A549 (cell line): ENCODE results near the gene HOXD10. TPM values are rescaled to one million over a fixed set of nuclear protein-coding genes. Genes with fewer than 3 reads are reported as not detected.
A peak's percentile ranks its signal among the peaks of the same experiment; 100 is the strongest.

ENCODE experiments used
- ATAC-seq, 2 experiments: fragments of 200-7000 bp in 1 of 2; fragments of >200 bp in 1 of 2; cut with Nextera tagmentation in 1 of 2; cut with Tn5 transposase in 1 of 2; 3 replicates each; pipeline versions ENCODE4 v1.8.0 to v1.9.1; 2018 to 2020; ENCODE audit warnings: mild to moderate bottlenecking in 1 of 2, moderate library complexity in 1 of 2
- CTCF ChIA-PET: fragments of 300-600 bp; sonication (Branson Sonifier 250); formaldehyde crosslinking; extraction: SDS; loops from one replicate; lab custom pipeline; 2021; ENCODE audit warnings: antibody characterized with exemption, inconsistent platforms; lab: Yijun Ruan, JAX
- POLR2A ChIA-PET: fragments of 350-600 bp; formaldehyde crosslinking; extraction: SDS; loops from one replicate; lab custom pipeline; 2021; ENCODE audit warnings: antibody characterized with exemption, inconsistent platforms; lab: Yijun Ruan, JAX
- DNase-seq, 2 experiments: peaks; one replicate each; pipeline versions ENCODE4 v3.0.0 to v3.0.0-alpha.2; 2011 to 2016; ENCODE audit warnings: low read depth in 1 of 2, low spot score in 1 of 2
- FAIRE-seq: peaks from 2 replicates; lab custom pipeline; 2011; peaks lifted over from hg19 to GRCh38; lab: Jason Lieb, UNC
- H3K27ac ChIP-seq, 2 experiments: fragments of >200 bp; sonication (Bioruptor Twin); formaldehyde crosslinking; 3 replicates each; pipeline ENCODE4 v1.5.1; 2016 to 2017
- H3K4me1 ChIP-seq: fragments of >200 bp; sonication (Bioruptor Twin); formaldehyde crosslinking; 3 replicates; pipeline ENCODE4 v1.6.1; 2016
- H3K4me2 ChIP-seq: fragments of >200 bp; sonication (Bioruptor Twin); formaldehyde crosslinking; 3 replicates; pipeline ENCODE4 v1.6.1; 2016
- H3K4me3 ChIP-seq: fragments of >200 bp; sonication (Bioruptor Twin); formaldehyde crosslinking; 3 replicates; pipeline ENCODE4 v1.5.1; 2016
- H3K9me3 ChIP-seq: fragments of >200 bp; sonication (Bioruptor Twin); formaldehyde crosslinking; 3 replicates; pipeline ENCODE4 v1.6.1; 2016
- ATOH8 ChIP-seq: fragments of 250-450 bp; sonication (Bioruptor Pico); IDR thresholded peaks from 2 replicates; pipeline ENCODE4 v1.5.0; 2020; ENCODE audit warnings: low read depth, mild to moderate bottlenecking, moderate library complexity
- CBX2 ChIP-seq: fragments of 200-600 bp; sonication (generic); IDR thresholded peaks from 2 replicates; pipeline ENCODE4 v1.6.1; 2016; ENCODE audit warnings: low read depth, mild to moderate bottlenecking, borderline replicate concordance
- CBX8 ChIP-seq: fragments of 200-600 bp; sonication (generic); IDR thresholded peaks from 2 replicates; pipeline ENCODE4 v1.6.1; 2016
- CHD2 ChIP-seq: fragments of 150-350 bp; IDR thresholded peaks from 2 replicates; pipeline ENCODE4 v1.6.1; 2014; ENCODE audit warnings: low read length; ENCODE audit not compliant: partially characterized antibody
- EHF ChIP-seq: fragments of 250-450 bp; sonication (Bioruptor Pico); IDR thresholded peaks from 2 replicates; pipeline ENCODE4 v1.5.0; 2020; ENCODE audit warnings: mild to moderate bottlenecking
- EP300 ChIP-seq, 2 experiments: fragments of >200 bp; sonication (Bioruptor Twin); formaldehyde crosslinking; IDR thresholded peaks; 2 replicates in 1 of 2; 3 replicates in 1 of 2; pipeline ENCODE4 v1.6.1; 2016 to 2017
- ESRRA ChIP-seq: fragments of 150-350 bp; IDR thresholded peaks from 2 replicates; pipeline ENCODE4 v1.6.1; 2014; ENCODE audit warnings: mild to moderate bottlenecking, low read length, borderline replicate concordance
- GATA3 ChIP-seq: IDR thresholded peaks from 2 replicates; pipeline ENCODE4 v1.6.1; 2012; ENCODE audit warnings: borderline replicate concordance
- HEYL ChIP-seq: fragments of 250-450 bp; sonication (Bioruptor Pico); IDR thresholded peaks from 2 replicates; pipeline ENCODE4 v1.8.0; 2021; ENCODE audit warnings: mild to moderate bottlenecking, moderate library complexity
- HOXA7 ChIP-seq: fragments of 250-450 bp; sonication (Bioruptor Pico); IDR thresholded peaks from 2 replicates; pipeline ENCODE4 v1.5.0; 2020; ENCODE audit warnings: mild to moderate bottlenecking, moderate library complexity
- HOXB5 ChIP-seq: fragments of 250-450 bp; sonication (Bioruptor Pico); IDR thresholded peaks from 2 replicates; pipeline ENCODE4 v1.5.0; 2020; ENCODE audit warnings: mild to moderate bottlenecking, moderate library complexity
- JUN ChIP-seq, 2 experiments: fragments of >200 bp; sonication (Bioruptor Twin); formaldehyde crosslinking; IDR thresholded peaks; 2 replicates in 1 of 2; 3 replicates in 1 of 2; pipeline ENCODE4 v1.6.1; 2016 to 2017
- KDM1A ChIP-seq: fragments of 200-600 bp; sonication (generic); IDR thresholded peaks from 2 replicates; pipeline ENCODE4 v1.6.1; 2016; ENCODE audit warnings: low read depth, mild to moderate bottlenecking
- MAFK ChIP-seq: fragments of 450-650 bp; IDR thresholded peaks from 2 replicates; pipeline ENCODE4 v1.6.1; 2014; ENCODE audit not compliant: partially characterized antibody
- NFE2L2 ChIP-seq: fragments of 150-350 bp; conservative IDR thresholded peaks from 2 replicates; pipeline ENCODE4 v1.6.1; 2014; ENCODE audit warnings: low read length
- POLR2AphosphoS2 ChIP-seq: conservative IDR thresholded peaks from 2 replicates; pipeline ENCODE4 v1.6.1; 2012; ENCODE audit warnings: low read length, improper control_type of control experiment, inconsistent platforms
- REST ChIP-seq: fragments of 200-600 bp; sonication (generic); IDR thresholded peaks from 2 replicates; pipeline ENCODE4 v1.6.1; 2016; ENCODE audit warnings: antibody characterized with exemption, mild to moderate bottlenecking, moderate library complexity
- RFX5 ChIP-seq: fragments of 450-650 bp; IDR thresholded peaks from 2 replicates; pipeline ENCODE4 v1.7.1; 2014; ENCODE audit warnings: antibody characterized with exemption, mild to moderate bottlenecking, moderate library complexity
- SMC3 ChIP-seq: fragments of >200 bp; sonication (Bioruptor Twin); formaldehyde crosslinking; IDR thresholded peaks from 3 replicates; pipeline ENCODE4 v1.6.1; 2018; ENCODE audit warnings: inconsistent platforms
- TP53 ChIP-seq: fragments of 250-450 bp; sonication (Bioruptor Pico); IDR thresholded peaks from 2 replicates; pipeline ENCODE4 v1.5.0; 2021; ENCODE audit warnings: mild to moderate bottlenecking, moderate library complexity
- USF2 ChIP-seq: fragments of 450-650 bp; IDR thresholded peaks from 2 replicates; pipeline ENCODE4 v1.6.1; 2014; ENCODE audit warnings: antibody characterized with exemption
- ZC3H11A ChIP-seq: fragments of 450-650 bp; IDR thresholded peaks from 2 replicates; pipeline ENCODE4 v1.6.1; 2014; ENCODE audit warnings: antibody characterized with exemption, mild to moderate bottlenecking
- WGBS: methylation state at CpG from one replicate; pipeline ENCODE4 v1.1.6; 2017; ENCODE audit errors: missing lambda C conversion rate; 5-methylcytosine and 5-hydroxymethylcytosine counted together
- polyA plus RNA-seq, 4 experiments: library from polyadenylated mRNA; depleted of rRNA in 3 of 4; stranded (reverse); fragments of >200 nt; fragmentation: RNase III in 1 of 4; extraction: RNeasy Plus Mini Kit Qiagen cat#74134 plus additional on column Dnase treatment in 1 of 4; gene quantifications; 2 replicates in 3 of 4; 3 replicates in 1 of 4; pipeline ENCODE4 v1.2.3, GENCODE V29; 2011 to 2017
- TF ChIP-seq, protein P1 (sequence below): IDR thresholded peaks from 2 replicates; pipeline ENCODE4 v1.6.1; 2012; ENCODE audit warnings: low read depth, borderline replicate concordance

HOXD10 gene
- polyA plus RNA-seq, 2 of the 4 experiments (the other 2 are of a cell fraction) = 4.3 to 4.8 TPM

GRCh38 chr2:176123411-176124109 is 7.0 kb downstream of the HOXD10 start:
- 79% methylated on average over 39 of the region's 40 CpGs for WGBS
- Histone ChIP-seq H3K4me3 (no peak overlapping the region), H3K27ac (no peak overlapping the region)
- no peak for FAIRE-seq
- no peak for TF ChIP-seq GATA3
- no peak for TF ChIP-seq MAFK
- no peak for TF ChIP-seq JUN (IDR thresholded peaks at IDR 0.05)
- TF ChIP-seq, all 56 proteins: peak for 0
- no peak for DNase-seq
- ChIA-PET CTCF (interaction anchor here (0.6 to 5.1 kb wide), 4 partner anchors 13 to 528 kb away, joined by 3 to 46 read pairs (median 3); no protein-coding TSS in a partner anchor), POLR2A (no interaction called here)
- no peak for ATAC-seq
- Histone ChIP-seq H3K4me1 (0 out of 3 replicates have a peak, but pooled peaks cover 3% of the 10 kb centered on the region), H3K4me2 (no peak overlapping the region), H3K9me3 (no peaks in the 10 kb centered on the region)

DNA sequence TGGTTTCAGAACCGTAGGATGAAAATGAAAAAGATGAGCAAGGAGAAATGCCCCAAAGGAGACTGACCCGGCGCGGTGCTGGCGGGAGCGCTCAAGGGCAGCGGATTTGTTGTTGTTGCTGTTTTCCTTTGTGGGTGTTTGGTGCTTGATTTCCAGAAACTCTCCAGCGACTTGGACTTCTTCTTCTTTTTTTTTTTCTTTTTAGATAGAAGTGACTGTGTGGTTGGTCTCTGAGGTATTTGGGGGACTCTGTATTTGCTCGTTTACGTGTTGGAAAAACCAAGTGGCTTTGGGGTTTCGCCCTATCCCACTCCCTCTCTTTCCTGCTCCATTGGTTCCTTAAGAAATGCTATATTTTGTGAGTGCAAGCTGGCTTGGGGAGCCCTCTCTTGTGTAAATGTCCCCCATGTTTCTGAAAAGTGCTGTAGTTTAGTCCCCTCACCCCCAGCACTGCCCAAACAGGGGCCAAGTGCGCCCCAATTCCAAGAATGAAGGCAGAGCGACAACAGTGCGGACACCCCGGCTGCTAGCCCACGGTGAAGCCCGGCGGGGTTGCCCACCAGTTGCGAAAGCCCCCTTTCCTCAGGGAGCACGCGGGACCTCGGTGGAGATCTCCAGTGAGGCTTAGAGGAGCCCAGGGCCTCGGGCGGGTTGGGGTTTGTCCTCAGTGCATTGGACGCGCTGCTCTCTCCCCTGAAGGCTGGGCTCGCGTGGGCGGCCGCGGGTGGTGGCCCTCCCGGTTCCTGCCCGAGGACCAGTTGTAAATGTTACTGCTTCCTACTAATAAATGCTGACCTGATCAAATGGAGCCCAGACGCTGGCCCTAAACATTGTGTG is 7.8 kb downstream of the HOXD10 start:
- no peak overlapping the region for H3K27ac ChIP-seq
- 79% methylated on average over 30 of the region's 34 CpGs for WGBS
- DNase-seq (no peak), ATAC-seq (no peak)
- H3K4me2 ChIP-seq = no peak overlapping the region
- no peaks in the 10 kb centered on the region for H3K4me1 ChIP-seq
- H3K9me3 ChIP-seq = no peaks in the 10 kb centered on the region
- no peak for TF ChIP-seq NFE2L2
- TF ChIP-seq MAFK = peak; percentile 4
- TF ChIP-seq, all 56 proteins: peak for 1
- CTCF ChIA-PET = interaction anchor here (0.6 to 5.4 kb wide), 6 partner anchors 13 to 528 kb away, joined by 3 to 79 read pairs (median 20); no protein-coding TSS in a partner anchor
- no peak overlapping the region for H3K4me3 ChIP-seq
- no peak for FAIRE-seq
- POLR2A ChIA-PET = no interaction called here

DNA sequence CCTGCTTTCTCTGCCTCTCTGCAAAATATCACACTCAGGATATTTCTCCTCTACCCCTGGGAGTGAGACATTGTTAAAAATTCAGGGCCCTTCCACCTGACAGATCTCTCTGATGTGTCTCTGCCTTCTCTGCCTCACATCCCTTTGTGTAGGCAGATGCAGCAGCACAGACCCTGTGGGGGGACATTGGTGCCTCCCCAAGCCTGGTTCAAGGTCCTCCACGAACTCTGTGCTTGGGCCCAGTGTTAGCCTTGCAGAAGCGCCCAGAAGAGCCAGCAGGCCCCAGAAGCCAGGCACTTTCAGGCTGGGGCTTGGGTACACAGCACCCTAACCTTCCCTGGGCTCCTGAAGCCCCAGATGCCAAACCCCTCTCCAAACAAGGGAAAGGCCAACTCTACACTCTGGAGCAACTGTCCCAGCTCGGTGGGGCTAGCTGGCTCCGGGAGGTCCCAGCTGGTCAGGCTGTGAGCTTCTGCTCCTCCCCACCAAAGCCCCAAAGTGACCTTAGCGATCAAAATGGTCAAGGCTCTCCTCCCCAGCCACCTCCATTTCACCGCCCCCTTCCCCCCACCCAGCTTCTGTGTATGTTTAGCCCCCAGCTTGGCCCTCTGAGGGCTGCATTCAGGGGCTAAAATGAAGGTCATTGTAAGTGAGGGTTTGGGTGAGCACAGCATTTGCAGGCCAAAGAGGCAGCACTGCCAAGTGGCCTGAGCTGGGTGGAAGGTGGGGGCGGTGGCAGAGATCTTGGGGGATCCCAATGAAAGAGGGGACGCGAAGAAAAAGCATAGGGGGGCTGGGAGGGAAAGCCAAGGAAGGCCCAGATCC is 8.6 kb downstream of the HOXD10 start:
- 69% methylated on average over 7 of the region's 9 CpGs for WGBS
- Histone ChIP-seq H3K4me2 (no peak overlapping the region), H3K9me3 (no peaks in the 10 kb centered on the region), H3K4me3 (no peak overlapping the region), H3K27ac (no peak overlapping the region), H3K4me1 (no peaks in the 10 kb centered on the region)
- FAIRE-seq (no peak), ATAC-seq (no peak), DNase-seq (no peak)
- POLR2A ChIA-PET = no interaction called here
- CTCF ChIA-PET = interaction anchor here (0.6 to 5.4 kb wide), 11 partner anchors 8 to 1031 kb away, joined by 3 to 79 read pairs (median 22); partner anchors contain the start of gene HOXD10
- TF ChIP-seq EHF (CRISPR knock-in tag) = no peak
- TF ChIP-seq ATOH8 = no peak
- TF ChIP-seq, protein P1, sequence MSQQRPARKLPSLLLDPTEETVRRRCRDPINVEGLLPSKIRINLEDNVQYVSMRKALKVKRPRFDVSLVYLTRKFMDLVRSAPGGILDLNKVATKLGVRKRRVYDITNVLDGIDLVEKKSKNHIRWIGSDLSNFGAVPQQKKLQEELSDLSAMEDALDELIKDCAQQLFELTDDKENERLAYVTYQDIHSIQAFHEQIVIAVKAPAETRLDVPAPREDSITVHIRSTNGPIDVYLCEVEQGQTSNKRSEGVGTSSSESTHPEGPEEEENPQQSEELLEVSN = no peak
- no peak for TF ChIP-seq ESRRA
- no peak for TF ChIP-seq CBX8
- no peak for TF ChIP-seq POLR2AphosphoS2
- no peak for TF ChIP-seq SMC3
- no peak for TF ChIP-seq RFX5
- TF ChIP-seq CBX2 = no peak
- no peak for TF ChIP-seq TP53 (CRISPR knock-in tag)
- TF ChIP-seq CHD2 = no peak
- no peak for TF ChIP-seq KDM1A
- no peak for TF ChIP-seq ZC3H11A
- TF ChIP-seq HOXA7 = no peak
- TF ChIP-seq EP300 (IDR thresholded peaks at IDR 0.05) = no peak
- no peak for TF ChIP-seq HEYL (CRISPR knock-in tag)
- TF ChIP-seq HOXB5 (CRISPR knock-in tag) = no peak
- TF ChIP-seq USF2 = no peak
- no peak for TF ChIP-seq REST
